Measurements from ENCODE around the gene HLA-E. TPM values are rescaled to one million over a fixed set of nuclear protein-coding genes. Genes with fewer than 3 reads are reported as not detected.

HLA-E gene
- total RNA-seq: 89.9 to 93.8 TPM (median 93.2 TPM) in 3 replicates
- long read RNA-seq, transcript HLA-E-201 (8 exons, 2,601 nt): major isoform, 217 of 241 reads
- long read RNA-seq, partial matches to known transcripts: 13 of 241 reads
- long read RNA-seq, other reads (novel, unspliced or antisense): 11 of 241 reads

DNA sequence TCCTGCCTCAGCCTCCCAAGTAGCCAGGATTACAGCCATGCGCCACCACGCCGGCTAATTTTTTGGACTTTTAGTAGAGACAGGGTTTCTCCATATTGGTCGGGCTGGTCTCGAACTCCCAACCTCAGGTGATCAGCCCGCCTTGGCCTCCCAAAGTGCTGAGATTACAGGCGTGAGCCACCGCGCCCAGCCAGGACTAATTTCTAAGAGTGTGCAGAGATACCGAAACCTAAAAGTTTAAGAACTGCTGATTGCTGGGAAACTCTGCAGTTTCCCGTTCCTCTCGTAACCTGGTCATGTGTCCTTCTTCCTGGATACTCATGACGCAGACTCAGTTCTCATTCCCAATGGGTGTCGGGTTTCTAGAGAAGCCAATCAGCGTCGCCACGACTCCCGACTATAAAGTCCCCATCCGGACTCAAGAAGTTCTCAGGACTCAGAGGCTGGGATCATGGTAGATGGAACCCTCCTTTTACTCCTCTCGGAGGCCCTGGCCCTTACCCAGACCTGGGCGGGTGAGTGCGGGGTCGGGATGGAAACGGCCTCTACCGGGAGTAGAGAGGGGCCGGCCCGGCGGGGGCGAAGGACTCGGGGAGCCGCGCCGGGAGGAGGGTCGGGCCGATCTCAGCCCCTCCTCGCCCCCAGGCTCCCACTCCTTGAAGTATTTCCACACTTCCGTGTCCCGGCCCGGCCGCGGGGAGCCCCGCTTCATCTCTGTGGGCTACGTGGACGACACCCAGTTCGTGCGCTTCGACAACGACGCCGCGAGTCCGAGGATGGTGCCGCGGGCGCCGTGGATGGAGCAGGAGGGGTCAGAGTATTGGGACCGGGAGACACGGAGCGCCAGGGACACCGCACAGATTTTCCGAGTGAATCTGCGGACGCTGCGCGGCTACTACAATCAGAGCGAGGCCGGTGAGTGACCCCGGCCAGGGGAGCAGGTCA is at the start of gene HLA-E:
HLA-E (plus strand) TSS at position 429 of the 945 bp plus-strand sequence; CDS start at position 452, 23 bp downstream.
- H3K4me1 Mint-ChIP-seq (ENCODE audit: low read depth): peaks cover 15% of the 10 kb centered on the region
- peak within 1 kb of the TSS; percentile 97 for H3K27ac Mint-ChIP-seq (ENCODE audit: unreplicated experiment)
- peaks cover 3% of the 10 kb centered on the region for H3K27me3 Mint-ChIP-seq (ENCODE audit: low read depth)
- H3K4me3 Mint-ChIP-seq (ENCODE audit: unreplicated experiment): peak within 1 kb of the TSS; percentile 89
- TF ChIP-seq, protein P1, sequence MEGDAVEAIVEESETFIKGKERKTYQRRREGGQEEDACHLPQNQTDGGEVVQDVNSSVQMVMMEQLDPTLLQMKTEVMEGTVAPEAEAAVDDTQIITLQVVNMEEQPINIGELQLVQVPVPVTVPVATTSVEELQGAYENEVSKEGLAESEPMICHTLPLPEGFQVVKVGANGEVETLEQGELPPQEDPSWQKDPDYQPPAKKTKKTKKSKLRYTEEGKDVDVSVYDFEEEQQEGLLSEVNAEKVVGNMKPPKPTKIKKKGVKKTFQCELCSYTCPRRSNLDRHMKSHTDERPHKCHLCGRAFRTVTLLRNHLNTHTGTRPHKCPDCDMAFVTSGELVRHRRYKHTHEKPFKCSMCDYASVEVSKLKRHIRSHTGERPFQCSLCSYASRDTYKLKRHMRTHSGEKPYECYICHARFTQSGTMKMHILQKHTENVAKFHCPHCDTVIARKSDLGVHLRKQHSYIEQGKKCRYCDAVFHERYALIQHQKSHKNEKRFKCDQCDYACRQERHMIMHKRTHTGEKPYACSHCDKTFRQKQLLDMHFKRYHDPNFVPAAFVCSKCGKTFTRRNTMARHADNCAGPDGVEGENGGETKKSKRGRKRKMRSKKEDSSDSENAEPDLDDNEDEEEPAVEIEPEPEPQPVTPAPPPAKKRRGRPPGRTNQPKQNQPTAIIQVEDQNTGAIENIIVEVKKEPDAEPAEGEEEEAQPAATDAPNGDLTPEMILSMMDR (IDR thresholded peaks at IDR 0.05): no peak
- H3K9me3 Mint-ChIP-seq (ENCODE audit: low read depth): no peaks in the 10 kb centered on the region
- peaks cover 15% of the 10 kb centered on the region for H3K36me3 Mint-ChIP-seq (ENCODE audit: low read depth)
- DNase-seq (ENCODE audit: low spot score): no peak

DNA sequence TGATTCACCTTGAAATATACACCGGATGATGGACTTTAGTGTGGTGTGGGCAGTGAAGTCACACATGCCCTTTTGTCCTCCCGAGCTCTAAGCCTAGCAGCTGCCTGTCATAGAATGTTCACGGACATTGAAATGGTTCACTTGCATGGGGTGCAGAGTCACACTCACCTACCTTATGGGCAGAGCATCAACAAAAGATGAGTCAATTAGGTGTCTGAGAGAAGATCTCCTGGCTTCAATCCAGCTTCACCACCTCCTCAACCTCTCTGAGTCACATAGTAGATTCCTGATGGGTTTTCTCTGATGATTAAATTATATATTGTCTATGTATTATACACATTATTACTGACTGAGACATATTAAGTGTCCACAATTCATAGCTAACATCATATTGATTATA is 48.1 kb upstream of the HLA-E start:
- Mint-ChIP-seq H3K36me3 (ENCODE audit: low read depth) (peaks cover 2% of the 10 kb centered on the region), H3K4me3 (ENCODE audit: unreplicated experiment) (no peak overlapping the region), H3K27me3 (ENCODE audit: low read depth) (peaks cover 80% of the 10 kb centered on the region), H3K27ac (ENCODE audit: unreplicated experiment) (no peak overlapping the region), H3K4me1 (ENCODE audit: low read depth) (peaks cover 5% of the 10 kb centered on the region), H3K9me3 (ENCODE audit: low read depth) (no peaks in the 10 kb centered on the region)
- no peak for DNase-seq (ENCODE audit: low spot score)
- TF ChIP-seq, protein P1 (IDR thresholded peaks at IDR 0.05): no peak

DNA sequence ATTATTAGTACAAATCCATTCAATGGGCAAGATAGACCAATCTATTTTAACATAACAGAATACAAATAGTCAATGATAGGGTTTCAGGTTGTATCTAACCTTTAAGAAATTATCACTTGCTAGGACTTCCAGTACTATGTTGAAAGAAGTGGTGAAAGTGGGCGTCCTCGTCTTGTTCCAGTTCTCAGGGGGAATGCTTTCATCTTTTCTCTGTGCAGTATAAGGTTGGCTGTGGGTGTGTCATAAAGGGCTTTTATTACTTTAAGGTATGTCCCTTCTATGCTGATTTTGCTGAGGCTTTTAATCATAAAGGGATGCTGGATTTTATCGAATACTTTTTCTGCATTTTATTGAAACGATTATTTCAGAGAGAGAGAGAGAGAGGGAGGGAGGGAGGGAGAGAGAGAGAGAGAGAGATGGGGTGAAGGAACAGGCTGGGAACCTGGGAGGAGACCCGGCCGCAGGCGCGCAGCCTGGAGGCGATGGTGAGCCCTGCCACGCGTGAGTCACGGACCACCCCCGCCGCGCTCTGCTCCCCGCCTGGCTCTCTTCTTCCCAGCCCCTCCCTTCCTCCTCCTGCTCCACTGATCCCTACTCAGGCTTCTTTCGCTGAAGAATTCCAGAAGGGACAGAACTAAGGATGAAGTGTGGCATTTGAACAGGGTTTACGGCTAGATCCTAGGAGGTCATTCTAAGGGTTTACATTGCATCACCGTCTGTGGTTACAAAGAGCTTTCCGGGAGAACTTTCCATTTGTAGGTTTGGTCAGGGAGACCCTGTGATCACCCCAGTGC is 45.5 kb upstream of the HLA-E start:
- Mint-ChIP-seq H3K4me3 (ENCODE audit: unreplicated experiment) (no peak overlapping the region), H3K36me3 (ENCODE audit: low read depth) (peaks cover 2% of the 10 kb centered on the region), H3K27me3 (ENCODE audit: low read depth) (peaks cover 85% of the 10 kb centered on the region), H3K4me1 (ENCODE audit: low read depth) (peaks cover 5% of the 10 kb centered on the region), H3K27ac (ENCODE audit: unreplicated experiment) (no peak overlapping the region), H3K9me3 (ENCODE audit: low read depth) (no peaks in the 10 kb centered on the region)
- DNase-seq (ENCODE audit: low spot score): no peak
- TF ChIP-seq, protein P1 (IDR thresholded peaks at IDR 0.05): no peak

DNA sequence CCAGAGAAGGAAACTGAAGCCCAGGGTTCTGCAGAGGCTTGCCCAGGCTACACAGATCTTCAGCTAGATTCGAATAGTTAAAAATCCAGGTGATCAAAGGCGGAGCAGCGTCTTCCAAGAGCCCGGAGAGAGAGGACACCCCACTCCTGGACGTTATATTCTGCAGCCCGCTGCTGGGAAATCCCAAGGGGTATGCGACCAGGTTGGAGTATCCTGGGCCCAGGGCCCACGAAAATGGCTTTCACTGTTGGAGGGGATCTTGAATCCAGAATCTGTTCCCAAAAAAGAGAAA is 44.9 kb upstream of the HLA-E start:
- Mint-ChIP-seq H3K36me3 (ENCODE audit: low read depth) (peaks cover 2% of the 10 kb centered on the region), H3K4me1 (ENCODE audit: low read depth) (peaks cover 5% of the 10 kb centered on the region), H3K27ac (ENCODE audit: unreplicated experiment) (no peak overlapping the region), H3K9me3 (ENCODE audit: low read depth) (no peaks in the 10 kb centered on the region), H3K27me3 (ENCODE audit: low read depth) (peaks cover 85% of the 10 kb centered on the region), H3K4me3 (ENCODE audit: unreplicated experiment) (no peak overlapping the region)
- DNase-seq (ENCODE audit: low spot score): no peak
- TF ChIP-seq, protein P1 (IDR thresholded peaks at IDR 0.05): no peak

DNA sequence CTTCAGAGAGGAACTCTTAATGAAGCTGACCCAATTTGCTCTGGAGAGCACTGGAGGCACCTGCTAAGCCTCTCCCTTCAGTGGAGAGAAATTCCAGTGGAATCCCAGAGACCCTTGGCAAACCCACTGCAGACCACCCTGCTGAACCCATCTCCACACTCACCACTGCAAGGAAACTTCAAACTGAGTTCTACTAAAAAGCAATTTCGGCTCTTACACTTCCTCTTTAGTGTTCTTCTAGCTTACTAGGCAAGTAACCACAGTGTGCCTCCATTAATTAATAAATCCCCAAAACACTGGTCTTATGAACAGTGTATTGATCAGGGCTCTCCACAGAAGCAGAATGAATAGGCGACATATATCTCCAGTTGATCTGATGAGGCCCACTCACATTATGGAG is 43.0 kb upstream of the HLA-E start:
- peaks cover 5% of the 10 kb centered on the region for H3K4me1 Mint-ChIP-seq (ENCODE audit: low read depth)
- TF ChIP-seq, protein P1 (IDR thresholded peaks at IDR 0.05): no peak
- DNase-seq (ENCODE audit: low spot score): no peak
- H3K36me3 Mint-ChIP-seq (ENCODE audit: low read depth): no peaks in the 10 kb centered on the region
- H3K27ac Mint-ChIP-seq (ENCODE audit: unreplicated experiment): no peak overlapping the region
- H3K4me3 Mint-ChIP-seq (ENCODE audit: unreplicated experiment): no peak overlapping the region
- peaks cover 84% of the 10 kb centered on the region for H3K27me3 Mint-ChIP-seq (ENCODE audit: low read depth)
- H3K9me3 Mint-ChIP-seq (ENCODE audit: low read depth): no peaks in the 10 kb centered on the region

All from chondrocyte (in vitro differentiated cells).